ENCODE data around the gene ZBTB24.
A peak's percentile ranks its signal among the peaks of the same experiment; 100 is the strongest.
"Not testable (repeated sequence)": the region's sequence is repeated elsewhere in the genome, so short reads cannot be mapped to it uniquely, and the experiment has no call there.

Gene ZBTB24

DNA sequence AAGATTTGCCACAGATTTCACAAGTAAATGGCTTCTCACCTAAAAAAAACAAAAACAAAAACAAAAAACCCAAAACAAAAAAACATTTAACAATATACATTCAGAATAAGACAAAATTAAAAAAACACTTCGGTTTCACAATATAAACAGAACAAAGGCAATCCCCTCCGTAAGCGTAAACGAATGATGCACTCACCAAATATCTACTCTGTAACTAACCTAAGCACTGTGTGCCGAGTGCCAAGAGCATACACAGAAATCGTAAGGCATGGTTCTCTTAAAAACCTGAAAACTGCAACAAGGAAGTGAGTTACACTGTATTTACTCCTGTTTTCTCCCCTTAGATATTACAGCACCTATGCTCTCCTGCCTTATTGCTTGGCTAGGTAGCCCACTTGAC is 15.3 kb downstream of the ZBTB24 start:
- DNase-seq: no peak

DNA sequence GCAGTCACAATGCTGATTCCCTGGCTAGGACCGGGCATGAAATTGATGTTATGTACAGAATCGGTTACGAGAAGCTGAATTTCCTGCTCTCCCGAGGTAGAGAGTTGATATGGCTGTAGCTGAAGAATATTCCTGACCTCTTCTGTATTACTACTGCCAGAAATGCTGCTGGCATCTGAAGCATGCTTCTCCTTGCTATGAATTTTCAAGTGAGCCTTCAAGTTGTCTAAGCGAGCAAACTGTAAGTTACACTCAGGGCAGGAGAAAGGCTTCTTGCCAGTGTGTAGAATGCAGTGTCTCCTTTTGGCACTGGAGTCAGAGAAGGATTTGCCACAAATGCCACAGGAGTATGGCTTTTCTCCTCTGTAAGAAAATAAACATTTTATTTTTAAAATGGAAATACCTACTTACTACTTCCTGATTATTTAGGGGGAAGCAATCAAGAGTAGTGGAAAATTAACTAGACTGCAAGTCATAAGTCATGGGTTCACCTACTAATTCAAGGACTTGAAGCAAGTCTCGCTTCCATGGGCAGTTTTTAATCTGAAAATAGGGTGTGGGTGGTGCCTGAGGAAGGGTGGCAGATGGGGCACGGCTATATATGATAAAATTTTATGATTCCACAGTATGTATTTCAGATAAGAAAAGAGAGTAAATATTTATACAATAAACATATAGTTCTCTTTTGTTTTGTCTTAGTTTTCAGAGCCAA is 16.7 kb downstream of the ZBTB24 start:
- no peak for DNase-seq

DNA sequence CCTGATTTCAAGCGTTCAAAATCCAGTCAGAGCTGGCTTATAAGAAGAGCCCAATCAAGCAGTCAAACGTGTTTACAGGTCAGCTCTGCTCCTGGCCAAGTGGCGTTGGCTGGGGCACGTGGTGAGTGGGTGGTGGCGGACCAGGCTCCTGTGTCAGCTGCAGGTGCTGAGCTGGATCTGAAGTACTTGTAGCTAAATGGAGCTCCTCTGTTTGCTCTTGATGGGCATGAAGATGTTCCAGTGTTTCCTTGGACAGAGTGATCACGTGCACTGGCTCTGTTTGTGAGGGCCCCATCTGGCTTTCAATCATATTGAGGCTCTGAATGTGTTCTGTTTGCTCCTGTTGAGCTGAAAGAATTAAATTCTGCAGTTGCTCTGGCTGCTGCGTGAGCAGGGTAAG is 17.2 kb downstream of the ZBTB24 start:
- peak; percentile 50 for DNase-seq

DNA sequence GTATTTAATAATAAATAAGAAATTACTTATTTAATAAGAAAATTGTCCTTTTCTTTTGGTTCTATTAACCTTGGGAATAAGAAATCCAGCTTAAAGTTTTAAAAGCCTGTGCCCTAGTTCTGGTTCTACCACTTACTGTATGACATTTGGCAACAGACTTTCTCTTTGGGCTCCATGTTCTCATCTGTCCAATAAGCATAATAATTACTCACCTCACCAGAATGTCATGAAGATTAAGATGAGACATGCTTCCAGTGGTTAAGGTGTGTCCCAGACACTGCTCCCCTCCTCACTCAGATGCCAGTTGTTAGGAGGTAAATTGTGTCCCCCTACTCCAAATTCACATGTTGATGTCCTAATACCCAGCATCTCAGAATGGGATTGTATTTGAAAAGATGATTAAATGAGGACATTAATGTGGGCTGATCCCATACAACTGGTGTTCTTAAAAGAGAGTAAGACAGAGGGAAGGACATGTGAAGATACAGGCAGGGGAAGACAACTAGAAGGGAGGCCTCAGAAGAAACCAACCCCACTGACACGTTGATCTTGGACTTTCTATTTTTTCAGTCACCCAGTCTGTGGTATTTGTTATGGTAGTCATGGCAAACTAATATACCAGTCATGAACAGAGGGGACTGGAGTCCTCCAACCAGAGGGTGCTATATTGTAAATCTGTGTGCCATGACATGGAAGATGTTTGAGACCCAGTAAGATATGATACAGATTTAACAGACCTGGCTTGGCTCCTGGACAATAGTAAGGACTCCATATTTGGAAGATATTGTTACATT is 21.1 kb downstream of the ZBTB24 start:
- DNase-seq: no peak

DNA sequence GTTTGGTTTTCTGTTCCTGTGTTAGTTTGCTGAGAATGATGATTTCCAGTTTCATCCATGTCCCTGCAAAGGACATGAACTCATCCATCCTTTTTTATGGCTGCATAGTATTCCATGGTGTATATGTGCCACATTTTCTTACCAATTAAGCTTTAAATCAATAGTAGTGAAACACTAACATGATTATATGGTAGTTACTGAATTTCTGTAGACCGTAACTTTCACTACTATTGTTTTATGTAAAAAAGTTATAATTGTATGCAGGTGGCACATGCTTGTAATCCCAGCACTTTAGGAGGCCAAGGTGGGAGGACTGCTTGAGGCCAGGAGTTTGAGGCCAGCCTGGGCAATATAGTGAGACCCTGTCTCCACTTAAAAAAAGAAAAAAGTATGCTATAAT is 21.8 kb downstream of the ZBTB24 start:
- not testable (repeated sequence) for DNase-seq

DNA sequence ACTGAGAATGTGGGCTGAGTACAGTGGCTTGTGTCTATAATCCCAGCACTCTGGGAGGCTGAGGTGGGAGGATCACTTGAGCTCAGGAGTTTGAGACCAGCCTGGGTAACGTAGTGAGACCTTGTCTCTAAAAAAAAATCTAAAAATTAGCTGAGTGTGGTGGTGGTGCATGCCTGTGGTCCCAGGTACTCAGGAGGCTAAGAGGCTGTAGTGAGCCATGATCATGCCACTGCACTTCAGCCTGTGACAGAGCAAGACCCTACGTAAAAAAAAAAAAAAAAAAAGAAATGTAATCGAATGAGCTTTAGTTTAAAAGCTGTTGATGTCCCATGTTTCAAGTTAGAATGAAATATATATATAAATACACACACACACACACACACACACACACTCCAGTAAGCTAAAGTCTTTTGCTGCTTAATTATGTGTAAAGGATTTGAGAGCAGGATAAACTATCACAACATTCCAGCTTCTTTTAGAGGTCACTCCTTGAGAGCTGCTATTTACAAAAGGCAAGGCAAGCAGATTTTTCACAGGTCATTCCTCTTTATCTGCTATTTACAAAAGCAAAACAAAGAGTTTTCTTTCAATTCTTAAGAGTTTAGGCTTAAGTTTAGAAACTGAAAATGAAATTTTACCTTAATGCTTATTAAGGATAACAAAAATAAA is 22.7 kb downstream of the ZBTB24 start:
- DNase-seq: no peak

DNA sequence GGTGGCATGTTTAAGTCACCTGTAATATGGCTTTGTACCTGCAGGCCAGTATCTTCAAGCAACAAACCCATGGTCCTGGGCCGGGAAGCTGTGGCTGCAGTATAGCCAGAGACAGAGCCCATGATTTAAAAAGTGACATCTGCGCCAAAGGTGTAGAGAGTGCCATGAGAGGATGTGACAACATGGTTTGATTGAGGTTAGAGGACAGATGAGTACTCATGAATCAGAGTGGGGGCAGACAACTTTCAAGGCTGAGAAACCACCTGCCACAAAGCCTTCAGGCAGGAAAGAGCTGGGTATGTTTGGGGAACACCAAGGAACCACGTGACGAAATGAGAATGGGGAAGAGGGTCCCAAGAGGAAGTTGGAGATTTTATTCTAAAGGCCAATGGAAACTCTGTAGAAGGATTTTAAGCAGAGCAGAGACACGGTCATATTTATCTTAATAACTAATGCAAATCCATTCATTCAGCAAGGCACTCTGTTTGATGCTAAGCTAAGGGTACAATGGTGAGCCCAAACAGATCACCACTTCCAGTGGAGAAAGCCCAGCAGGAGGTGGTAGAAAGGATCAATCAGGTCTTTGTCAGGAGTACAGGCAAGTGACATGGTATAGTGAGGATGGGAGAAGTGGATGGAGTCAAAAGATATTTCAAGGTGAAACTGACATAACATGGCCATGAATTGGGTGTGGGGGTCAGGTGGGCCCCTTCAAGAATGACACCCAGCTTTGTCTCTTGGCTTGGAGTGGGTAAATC is 24.1 kb downstream of the ZBTB24 start:
- DNase-seq: no peak

DNA sequence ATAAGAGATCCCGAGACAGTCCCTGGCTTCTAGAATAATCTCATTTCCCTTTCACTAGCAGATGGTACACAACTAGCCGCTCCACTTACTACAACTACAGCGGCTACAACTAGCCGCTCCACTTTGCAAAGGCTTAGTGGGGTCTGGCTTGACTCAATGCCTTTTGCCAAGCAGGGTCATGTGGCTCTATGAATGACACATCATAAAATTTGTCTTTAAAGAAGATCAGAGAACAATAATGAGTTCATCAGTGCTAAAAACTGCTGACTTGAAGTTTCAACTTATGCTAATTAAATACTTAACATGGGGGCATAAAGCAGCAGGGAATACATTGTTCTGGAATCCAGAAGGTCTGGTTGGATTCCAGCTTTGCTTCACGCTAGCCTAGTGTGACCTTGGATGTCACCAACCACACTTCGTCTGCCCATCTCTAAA is 25.4 kb downstream of the ZBTB24 start:
- DNase-seq: no peak

DNA sequence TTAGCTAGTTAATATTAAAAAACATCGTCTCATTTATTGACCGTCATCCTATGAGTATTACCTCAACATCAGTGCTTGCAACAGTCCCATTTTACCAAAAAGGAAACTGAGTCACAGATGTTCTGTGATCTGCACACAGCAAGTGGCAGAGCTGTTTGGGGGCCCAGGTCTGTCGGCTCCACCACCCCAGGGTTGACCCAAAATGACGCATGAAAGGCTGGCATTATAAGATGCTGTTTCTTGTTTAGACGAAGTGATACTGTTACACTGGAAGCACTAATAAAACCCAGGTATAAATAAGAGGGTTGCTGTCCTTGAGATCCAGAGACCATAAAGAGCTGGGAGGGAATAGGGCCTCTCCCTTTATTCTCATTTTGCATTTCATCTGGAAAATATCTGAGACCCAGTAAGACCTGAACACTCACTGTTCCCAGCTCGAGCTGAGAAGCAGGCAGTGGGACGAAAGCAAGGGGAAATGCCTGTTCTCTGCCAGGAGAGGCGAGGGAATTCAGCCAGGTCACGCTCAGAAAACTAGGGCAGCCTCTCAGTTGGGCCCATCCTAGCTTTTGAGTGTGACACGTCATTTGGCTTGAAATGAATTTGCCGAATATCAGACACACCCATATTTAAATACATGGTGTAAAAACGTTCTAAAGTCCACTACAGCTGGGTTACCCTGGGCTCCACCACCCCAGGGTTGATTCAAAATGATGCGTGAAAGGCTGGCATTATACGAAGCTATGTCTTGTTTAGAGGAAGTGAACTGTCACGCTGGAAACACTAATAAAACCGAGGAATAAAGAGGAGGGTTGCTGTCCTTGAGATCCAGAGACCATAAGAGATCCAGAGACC is 26.1 kb downstream of the ZBTB24 start:
- DNase-seq: no peak

DNA sequence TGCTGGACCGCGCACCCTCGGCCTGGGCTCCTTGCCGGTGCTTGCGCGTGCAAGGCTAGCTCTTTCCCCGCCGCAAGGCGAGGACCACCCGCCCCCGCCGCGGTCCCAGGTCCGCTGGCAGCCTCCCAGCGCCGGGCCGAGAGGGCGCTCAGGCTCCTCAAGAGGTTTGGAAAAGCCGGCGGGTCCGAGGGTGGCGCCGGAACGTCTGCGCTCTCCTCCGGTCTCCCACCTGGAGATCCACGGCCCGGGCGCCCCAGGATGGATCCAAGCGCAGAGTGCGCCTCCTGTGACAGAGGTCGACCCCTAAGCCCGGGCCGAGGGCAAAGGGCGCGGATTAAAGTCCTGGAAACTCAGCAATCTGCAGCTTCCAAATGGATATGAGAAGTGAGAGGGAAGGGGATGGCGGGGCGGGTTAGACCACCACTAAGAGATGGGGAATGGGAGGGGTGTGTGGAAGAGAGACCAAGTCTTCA is 26.9 kb downstream of the ZBTB24 start:
- DNase-seq: no peak

DNA sequence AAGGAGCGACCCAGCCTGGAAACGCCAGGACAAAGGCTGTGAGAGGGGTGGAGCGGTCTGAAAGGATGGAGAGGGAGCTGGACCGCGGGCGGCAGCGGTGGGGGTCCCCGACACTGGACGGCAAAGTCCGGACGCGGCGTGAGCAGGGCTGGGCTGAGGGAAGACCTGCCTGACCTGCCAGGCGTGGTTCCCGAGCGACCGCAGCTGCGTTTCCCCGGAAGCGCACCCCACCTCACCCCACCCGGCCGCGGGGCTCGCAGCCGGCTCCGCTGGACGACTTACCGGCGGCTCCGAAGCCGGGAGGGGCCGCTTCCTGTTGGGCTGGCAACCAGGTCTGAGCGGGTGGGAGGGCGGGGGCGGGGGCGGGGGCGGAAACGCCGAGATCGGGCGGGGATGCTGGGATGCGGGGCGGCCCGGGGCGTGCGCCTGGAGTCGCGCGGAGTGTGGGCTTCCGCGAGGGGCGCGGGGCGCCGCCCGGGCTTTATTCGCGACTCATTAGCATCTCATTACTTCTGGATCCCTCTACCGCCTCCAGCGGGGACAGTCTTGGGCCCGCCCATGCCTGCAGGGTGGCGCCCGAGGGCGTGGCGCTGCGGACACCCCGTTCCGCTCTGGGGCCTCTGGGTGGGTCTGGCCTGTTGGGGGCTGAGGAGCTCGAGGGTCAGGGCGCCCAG is 27.4 kb downstream of the ZBTB24 start, which contains the start of gene MICAL1:
Gene MICAL1 (minus strand): TSS at position 336 of the 674 bp plus-strand sequence. CDS start 1,576 bp downstream, outside the sequence.
- peak; percentile 25 for DNase-seq

DNA sequence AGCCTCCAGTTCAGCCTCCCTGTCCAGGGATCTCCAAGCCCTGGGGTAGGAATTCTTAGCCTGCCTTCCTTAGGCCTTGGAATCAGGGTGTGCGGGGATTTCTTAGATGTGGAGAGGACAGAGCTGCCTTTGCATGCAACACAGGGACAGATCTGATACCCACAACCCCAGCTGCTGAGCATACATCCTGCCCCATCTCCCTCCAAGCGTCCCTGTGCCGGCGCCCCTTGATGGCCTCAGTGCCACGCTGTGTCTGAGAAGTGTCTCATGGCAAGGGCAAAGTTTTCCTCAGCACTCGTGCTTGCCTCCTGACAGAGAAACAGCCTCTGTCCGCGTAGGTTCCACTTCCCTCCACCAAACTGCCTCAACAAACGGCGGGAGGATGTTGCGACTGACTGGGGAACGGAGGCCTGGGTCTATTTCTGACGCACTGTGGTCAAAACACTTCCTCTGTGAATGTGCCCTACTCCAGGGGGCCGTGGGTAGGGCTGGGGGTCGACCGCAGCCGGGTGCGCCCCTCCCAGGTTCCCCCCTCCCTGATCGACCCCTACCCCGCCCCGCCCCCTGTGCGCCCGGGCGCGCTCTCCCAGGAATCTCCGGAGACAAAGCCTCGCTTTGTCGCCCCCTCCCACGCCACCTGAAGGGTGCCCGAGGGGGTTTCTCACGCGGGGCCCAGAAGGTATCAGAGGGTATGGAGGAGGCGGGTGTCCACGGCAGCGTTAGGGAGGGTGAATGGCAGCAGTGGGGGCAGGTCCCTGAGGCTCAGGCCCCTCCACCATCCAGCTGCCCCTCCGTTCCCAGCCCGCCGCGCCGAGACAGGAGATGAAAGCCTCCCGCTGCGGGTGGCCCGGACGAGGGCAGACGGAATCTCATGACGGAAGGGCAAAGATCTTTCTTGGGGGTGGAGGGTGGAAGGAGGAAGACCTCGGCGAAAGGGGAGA is 28.3 kb downstream of the ZBTB24 start:
- no peak for DNase-seq

DNA sequence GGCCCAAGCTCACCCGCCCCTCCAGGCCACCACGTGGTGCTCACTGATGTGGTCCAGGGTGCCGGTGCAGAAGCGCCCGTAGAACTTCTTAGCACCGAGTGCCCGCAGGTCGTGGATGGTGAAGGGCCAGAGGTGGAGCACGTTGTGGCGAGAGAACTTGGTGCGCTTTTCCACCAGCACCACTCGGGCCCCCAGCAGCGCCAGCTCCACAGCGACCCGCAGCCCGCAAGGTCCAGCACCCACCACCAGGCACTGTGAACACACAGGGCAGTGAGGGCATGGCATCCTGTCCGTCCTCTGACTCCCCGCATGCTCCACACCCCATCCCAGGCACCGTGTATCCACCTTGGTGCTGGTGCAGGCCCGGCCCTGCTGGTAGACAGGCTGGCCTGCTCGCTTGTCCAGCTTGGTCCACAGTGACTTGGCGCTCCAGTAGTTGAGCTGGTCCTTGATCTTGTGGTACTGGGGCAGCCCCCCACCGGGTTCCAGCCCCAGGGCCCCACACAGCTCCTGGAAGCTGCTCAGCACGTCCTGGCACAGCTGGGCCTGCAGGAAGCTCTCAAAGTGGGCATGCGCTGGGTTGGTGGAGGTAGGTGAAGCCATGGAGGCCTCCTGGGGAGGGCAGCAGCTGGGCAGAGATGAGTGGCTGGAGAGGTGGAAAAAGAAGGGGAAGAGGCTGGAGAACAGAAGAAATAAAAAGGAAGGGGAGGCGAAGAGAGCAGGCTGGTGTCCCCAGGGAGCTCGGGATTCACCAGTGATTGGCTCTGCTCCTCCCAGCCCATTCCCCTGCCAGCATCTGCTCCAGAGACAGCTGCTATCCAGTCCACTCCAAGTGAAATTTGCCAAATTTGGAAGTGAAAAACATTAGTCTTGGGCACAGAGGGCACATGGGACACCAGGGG is 29.2 kb downstream of the ZBTB24 start:
- DNase-seq: peak; percentile 60

DNA sequence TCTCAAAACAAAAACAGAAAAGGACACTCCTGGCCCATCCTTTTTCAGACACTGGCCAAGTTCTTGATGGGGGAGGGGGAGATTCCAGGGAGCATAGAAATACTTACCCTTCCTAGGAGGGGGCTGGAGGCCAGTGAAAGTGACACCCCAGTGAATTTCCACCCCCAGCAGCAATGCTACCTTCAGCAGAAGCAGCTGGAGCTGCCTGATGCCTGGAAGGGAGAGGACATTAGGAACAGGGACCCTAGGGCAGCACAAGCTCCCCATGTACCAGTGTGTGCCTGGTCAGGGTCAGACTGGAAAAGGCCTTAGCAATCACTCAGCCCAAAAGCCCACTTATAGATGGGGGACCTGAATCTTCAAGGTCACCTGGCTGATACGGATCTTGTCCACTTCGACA is 29.9 kb downstream of the ZBTB24 start:
- DNase-seq: no peak

DNA sequence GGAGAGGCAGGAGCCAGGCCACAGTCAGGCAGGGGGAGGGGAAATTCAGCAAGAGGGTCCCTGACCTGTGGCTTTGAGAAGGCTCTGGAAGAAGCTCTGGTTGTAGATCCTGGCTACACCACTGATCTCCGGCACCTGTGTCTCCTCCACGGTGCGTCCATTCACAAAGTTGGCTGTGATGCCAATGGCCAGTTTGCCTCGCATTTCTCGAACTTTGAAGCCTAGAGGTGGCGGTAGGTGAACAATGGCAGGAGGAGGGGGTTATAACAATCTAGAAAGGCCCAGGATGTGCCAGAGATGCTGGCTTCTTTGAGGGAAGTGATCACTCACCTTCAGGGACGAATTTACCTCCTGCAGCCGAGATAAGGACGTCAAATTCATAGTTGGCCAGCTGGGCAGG is 30.8 kb downstream of the ZBTB24 start:
- DNase-seq: no peak

DNA sequence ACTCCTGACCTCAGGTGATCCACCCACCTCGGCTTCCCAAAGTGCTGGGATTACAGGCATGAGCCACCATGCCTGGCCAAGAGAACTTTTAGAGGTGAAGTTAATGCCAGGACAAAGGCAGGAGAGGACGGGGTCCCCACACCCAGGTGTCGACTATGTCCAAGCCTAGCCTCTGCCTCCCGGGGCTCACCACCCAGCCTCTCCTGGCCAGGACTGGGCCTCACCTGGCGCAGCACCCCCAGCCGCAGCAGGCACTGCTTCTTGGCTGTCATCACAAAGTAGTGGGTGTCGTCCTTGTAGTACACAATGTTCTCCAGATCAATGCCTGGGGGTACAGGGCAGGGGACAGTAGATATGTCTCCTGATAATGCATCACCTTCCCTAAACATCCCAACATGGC is 31.6 kb downstream of the ZBTB24 start:
- DNase-seq: no peak

DNA sequence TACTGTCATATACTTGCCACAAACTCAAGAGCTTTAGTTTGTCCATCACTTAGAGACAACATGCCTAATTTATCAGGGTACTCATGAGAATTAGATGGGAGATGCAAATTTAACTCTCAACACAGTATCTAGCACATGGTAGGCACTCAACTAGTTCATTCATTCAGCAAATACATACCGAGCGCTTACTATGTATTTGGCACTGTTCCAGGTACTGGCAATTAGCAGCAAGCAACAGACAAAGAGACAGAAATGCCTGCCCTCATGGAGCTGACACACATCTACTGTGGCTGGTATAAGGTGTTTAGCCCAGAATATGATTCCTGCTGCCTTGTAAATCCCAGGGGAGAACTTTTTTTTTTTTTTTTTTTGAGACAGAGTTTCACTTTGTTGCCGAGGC is 32.2 kb downstream of the ZBTB24 start:
- no peak for DNase-seq

DNA sequence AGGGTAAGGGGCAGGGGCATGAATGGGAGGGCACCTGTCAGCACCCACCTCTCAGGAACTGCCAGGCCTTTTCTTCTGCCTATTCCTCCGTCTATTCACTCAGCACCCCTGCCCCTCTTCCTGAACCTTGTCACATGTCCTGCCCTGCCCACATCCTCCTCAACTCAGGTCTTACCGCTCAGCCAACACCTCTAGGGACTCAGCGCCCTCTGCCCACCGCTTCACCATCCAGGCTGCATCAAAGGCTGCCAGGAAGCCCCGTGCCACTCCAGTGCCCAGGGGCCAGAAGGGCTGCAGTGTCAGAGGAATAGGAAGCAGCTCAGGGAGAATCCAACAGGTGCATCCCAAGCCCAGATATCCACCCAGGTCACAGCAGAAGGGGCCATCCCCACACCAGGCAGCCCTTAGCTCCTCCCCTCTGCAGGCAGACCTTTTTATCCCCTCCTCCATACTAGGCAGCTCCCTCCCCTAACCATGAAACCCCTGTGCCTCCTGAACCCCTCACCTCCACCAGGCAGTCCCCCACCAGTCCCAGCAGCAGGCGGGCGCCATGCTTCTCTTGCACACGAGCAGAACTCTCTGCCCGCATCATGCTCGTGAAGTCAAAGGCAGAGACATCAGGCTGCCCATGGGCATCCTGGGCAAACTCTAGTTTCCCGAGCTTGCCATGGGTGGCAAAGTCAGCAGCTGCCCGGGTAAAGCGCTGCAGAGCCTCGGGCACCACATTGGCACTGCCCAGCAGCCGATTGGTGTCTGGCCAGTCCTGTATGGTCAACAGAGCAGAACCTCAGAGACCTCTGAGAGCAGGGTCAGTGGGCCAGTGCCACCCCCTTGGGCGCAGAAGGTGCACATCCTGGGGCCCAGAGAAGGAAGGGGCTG is 33.0 kb downstream of the ZBTB24 start:
- no peak for DNase-seq

Data from NCI-H2107 (cell line).